PC-9 (cell line): ENCODE data around the gene HPDL.

Experiments used
- CTCF ChIP-seq: fragments of 200-600 bp; sonication (generic); conservative IDR thresholded peaks from 2 replicates; pipeline ENCODE4 v1.6.1; 2017; ENCODE audit warnings: mixed run types, antibody characterized with exemption, mild to moderate bottlenecking, moderate library complexity
- EZH2 ChIP-seq: fragments of 200-600 bp; sonication (generic); IDR thresholded peaks from 2 replicates; pipeline ENCODE4 v1.8.0; 2017; ENCODE audit warnings: antibody characterized with exemption, low read depth

- TF ChIP-seq CTCF (no peak), EZH2 (no peak)
These were observed 2.0 kb downstream of the HPDL start for GRCh38 chr1:45328680-45329079.
